Trophoblast cell (in vitro differentiated cells and primary cell): ENCODE data around the gene CCDC63.

Experiments used
- DNase-seq, 2 donors: peaks; one replicate each; pipeline ENCODE4 v3.0.0-alpha.2; 2016
- H2AFZ ChIP-seq: 2 replicates; pipeline ENCODE4 v1.6.1; 2013; ENCODE audit warnings: low read length, moderate library complexity, mild to moderate bottlenecking; ENCODE audit not compliant: insufficient read depth, poor library complexity
- H2AK5ac ChIP-seq: 2 replicates; pipeline ENCODE4 v1.6.1; 2013; ENCODE audit warnings: mild to moderate bottlenecking, low read length
- H2BK120ac ChIP-seq: 2 replicates; pipeline ENCODE4 v1.6.1; 2013; ENCODE audit warnings: low read length, mild to moderate bottlenecking, moderate library complexity; ENCODE audit not compliant: insufficient read depth, poor library complexity
- H2BK12ac ChIP-seq: 2 replicates; pipeline ENCODE4 v1.6.1; 2013; ENCODE audit warnings: mild to moderate bottlenecking, low read length, moderate library complexity
- H2BK5ac ChIP-seq: 2 replicates; pipeline ENCODE4 v1.6.1; 2013; ENCODE audit warnings: low read length, low read depth, moderate library complexity, mild to moderate bottlenecking; ENCODE audit not compliant: poor library complexity
- H3K14ac ChIP-seq: 2 replicates; pipeline ENCODE4 v1.6.1; 2013; ENCODE audit warnings: mild to moderate bottlenecking, low read length
- H3K18ac ChIP-seq: 2 replicates; pipeline ENCODE4 v1.6.1; 2013; ENCODE audit warnings: mild to moderate bottlenecking, low read length
- H3K23ac ChIP-seq: 2 replicates; pipeline ENCODE4 v1.6.1; 2013; ENCODE audit warnings: low read length
- H3K27ac ChIP-seq: 2 replicates; pipeline ENCODE4 v1.5.1; 2013; ENCODE audit warnings: low read depth, mild to moderate bottlenecking, inconsistent platforms, low read length, moderate library complexity
- H3K27me3 ChIP-seq: 2 replicates; pipeline ENCODE4 v1.6.1; 2013; ENCODE audit warnings: inconsistent platforms, mild to moderate bottlenecking, low read length, moderate library complexity; ENCODE audit not compliant: insufficient read depth
- H3K36me3 ChIP-seq, 2 experiments: 1 replicate in 1 of 2; 2 replicates in 1 of 2; pipeline ENCODE4 v1.6.1; 2013; ENCODE audit warnings: low read length in 2 of 2, mild to moderate bottlenecking in 2 of 2, moderate library complexity in 1 of 2; ENCODE audit not compliant: insufficient read depth in 2 of 2, control insufficient read depth in 1 of 2
- H3K4ac ChIP-seq: 2 replicates; pipeline ENCODE4 v1.6.1; 2013; ENCODE audit warnings: low read depth, mild to moderate bottlenecking, low read length, moderate library complexity
- H3K4me1 ChIP-seq, 2 experiments: 1 replicate in 1 of 2; 2 replicates in 1 of 2; pipeline ENCODE4 v1.6.1; 2013; ENCODE audit warnings: low read length in 2 of 2, mild to moderate bottlenecking in 2 of 2, moderate library complexity in 1 of 2; ENCODE audit not compliant: insufficient read depth in 2 of 2, control insufficient read depth in 1 of 2
- H3K4me2 ChIP-seq: 2 replicates; pipeline ENCODE4 v1.6.1; 2013; ENCODE audit warnings: inconsistent platforms, mild to moderate bottlenecking, low read length, moderate library complexity
- H3K4me3 ChIP-seq: 2 replicates; pipeline ENCODE4 v1.5.1; 2013; ENCODE audit warnings: mild to moderate bottlenecking, low read depth, low read length, inconsistent platforms
- H3K79me1 ChIP-seq: one replicate; pipeline ENCODE4 v1.6.1; 2013; ENCODE audit warnings: low read length
- H3K79me2 ChIP-seq: 2 replicates; pipeline ENCODE4 v1.6.1; 2013; ENCODE audit warnings: low read length, mild to moderate bottlenecking; ENCODE audit not compliant: control insufficient read depth, insufficient read depth, poor library complexity
- H3K9ac ChIP-seq: 2 replicates; pipeline ENCODE4 v1.6.1; 2013; ENCODE audit warnings: mild to moderate bottlenecking, low read length
- H3K9me3 ChIP-seq: 2 replicates; pipeline ENCODE4 v1.6.1; 2013; ENCODE audit warnings: low read depth, mild to moderate bottlenecking, control low read depth, inconsistent platforms, low read length; ENCODE audit not compliant: insufficient read depth
- H4K12ac ChIP-seq: 2 replicates; pipeline ENCODE4 v1.6.1; 2013; ENCODE audit warnings: low read depth, mild to moderate bottlenecking, low read length, moderate library complexity
- H4K8ac ChIP-seq: 2 replicates; pipeline ENCODE4 v1.6.1; 2013; ENCODE audit warnings: low read depth, mild to moderate bottlenecking, low read length, moderate library complexity
- H4K91ac ChIP-seq: one replicate; pipeline ENCODE4 v1.6.1; 2013; ENCODE audit warnings: low read depth, mild to moderate bottlenecking, low read length, moderate library complexity
- WGBS: extraction: QIAGEN DNeasy Blood & Tissue Kit; methylation state at CpG from one replicate; pipeline ENCODE4 v1.1.7; 2013; ENCODE audit warnings: missing lambda C conversion rate; ENCODE audit not compliant: insufficient read length, insufficient coverage; ENCODE audit errors: extremely low coverage; 5-methylcytosine and 5-hydroxymethylcytosine counted together

The CCDC63 gene

GRCh38 chr12:110819150-110819549 is 27.6 kb upstream of the CCDC63 start:
- H3K23ac ChIP-seq = no peak overlapping the region
- H3K9ac ChIP-seq = no peak overlapping the region
- no peaks in the 10 kb centered on the region for H3K4me1 ChIP-seq
- no peak overlapping the region for H3K4ac ChIP-seq
- no peak overlapping the region for H3K18ac ChIP-seq
- no peak overlapping the region for H3K4me2 ChIP-seq
- H2BK120ac ChIP-seq = no peak overlapping the region
- H3K4me3 ChIP-seq = no peak overlapping the region
- WGBS = no CpG with 5 or more reads among the region's 3 CpGs
- no peak overlapping the region for H3K27ac ChIP-seq
- H3K14ac ChIP-seq = no peak overlapping the region
- H2BK5ac ChIP-seq = no peak overlapping the region
- H3K9me3 ChIP-seq = no peaks in the 10 kb centered on the region
- no peaks in the 10 kb centered on the region for H3K36me3 ChIP-seq
- no peak for DNase-seq
- H4K12ac ChIP-seq = no peak overlapping the region
- no peak overlapping the region for H4K8ac ChIP-seq
- H3K27me3 ChIP-seq = no peaks in the 10 kb centered on the region
- H3K79me2 ChIP-seq = no peaks in the 10 kb centered on the region
- H3K79me1 ChIP-seq = no peaks in the 10 kb centered on the region
- H2BK12ac ChIP-seq = no peak overlapping the region
- H2AFZ ChIP-seq = no peak overlapping the region
- no peak overlapping the region for H2AK5ac ChIP-seq
- no peak overlapping the region for H4K91ac ChIP-seq

GRCh38 chr12:110819646-110820045 is 27.1 kb upstream of the CCDC63 start:
- WGBS = no CpG with 5 or more reads among the region's 5 CpGs
- H2AFZ ChIP-seq = no peak overlapping the region

GRCh38 chr12:110821917-110822316 is 24.9 kb upstream of the CCDC63 start:
- Histone ChIP-seq H4K12ac (no peak overlapping the region), H3K4me3 (no peak overlapping the region), H3K14ac (no peak overlapping the region), H2BK5ac (no peak overlapping the region), H3K9me3 (no peaks in the 10 kb centered on the region), H4K8ac (no peak overlapping the region), H2AFZ (no peak overlapping the region), H3K23ac (no peak overlapping the region), H4K91ac (no peak overlapping the region), H3K9ac (no peak overlapping the region), H3K79me1 (no peaks in the 10 kb centered on the region), H3K36me3 (no peaks in the 10 kb centered on the region), H3K27me3 (no peaks in the 10 kb centered on the region), H3K4me1 (no peaks in the 10 kb centered on the region), H3K18ac (no peak overlapping the region), H2BK12ac (no peak overlapping the region), H2BK120ac (no peak overlapping the region), H3K4ac (no peak overlapping the region), H2AK5ac (no peak overlapping the region), H3K79me2 (no peaks in the 10 kb centered on the region), H3K4me2 (no peak overlapping the region), H3K27ac (no peak overlapping the region)
- WGBS = no CpG with 5 or more reads among the region's 3 CpGs
- DNase-seq = no peak

More at GRCh38 chr12:110819646-110820045, 27.1 kb upstream of the CCDC63 start:
- Histone ChIP-seq H3K14ac (no peak overlapping the region), H2AK5ac (no peak overlapping the region), H3K23ac (no peak overlapping the region), H3K9me3 (no peaks in the 10 kb centered on the region), H3K9ac (no peak overlapping the region), H4K8ac (no peak overlapping the region), H3K4me3 (no peak overlapping the region), H3K18ac (no peak overlapping the region), H3K79me2 (no peaks in the 10 kb centered on the region), H2BK5ac (no peak overlapping the region), H3K4me1 (no peaks in the 10 kb centered on the region), H3K36me3 (no peaks in the 10 kb centered on the region), H3K27ac (no peak overlapping the region), H4K91ac (no peak overlapping the region), H2BK12ac (no peak overlapping the region), H3K4ac (no peak overlapping the region), H3K27me3 (no peaks in the 10 kb centered on the region), H3K4me2 (no peak overlapping the region), H3K79me1 (no peaks in the 10 kb centered on the region), H2BK120ac (no peak overlapping the region), H4K12ac (no peak overlapping the region)
- no peak for DNase-seq

GRCh38 chr12:110822821-110823415 is 23.9 kb upstream of the CCDC63 start:
- no peak overlapping the region for H3K4ac ChIP-seq
- H3K4me1 ChIP-seq = no peaks in the 10 kb centered on the region
- no peak overlapping the region for H2BK120ac ChIP-seq
- no peak overlapping the region for H3K18ac ChIP-seq
- DNase-seq = no peak
- no CpG with 5 or more reads among the region's 10 CpGs for WGBS
- no peak overlapping the region for H3K14ac ChIP-seq
- no peak overlapping the region for H3K4me3 ChIP-seq
- H4K12ac ChIP-seq = no peak overlapping the region
- no peaks in the 10 kb centered on the region for H3K27me3 ChIP-seq
- no peaks in the 10 kb centered on the region for H3K79me2 ChIP-seq
- no peak overlapping the region for H3K9ac ChIP-seq
- no peak overlapping the region for H4K8ac ChIP-seq
- H4K91ac ChIP-seq = no peak overlapping the region
- H3K79me1 ChIP-seq = no peaks in the 10 kb centered on the region
- no peaks in the 10 kb centered on the region for H3K36me3 ChIP-seq
- no peak overlapping the region for H2BK12ac ChIP-seq
- no peak overlapping the region for H2AFZ ChIP-seq
- no peak overlapping the region for H3K4me2 ChIP-seq
- H3K9me3 ChIP-seq = no peaks in the 10 kb centered on the region
- H2AK5ac ChIP-seq = no peak overlapping the region
- H3K27ac ChIP-seq = no peak overlapping the region
- no peak overlapping the region for H2BK5ac ChIP-seq
- no peak overlapping the region for H3K23ac ChIP-seq
